ENCODE data around the gene SNRNP40.

GRCh38 chr1:31308036-31308435 lies 11.4 kb upstream of the SNRNP40 start:
- TF ChIP-seq RAD21 (CRISPR knock-in tag; IDR thresholded peaks at IDR 0.05) (no peak), DRAP1 (CRISPR knock-in tag; IDR thresholded peaks at IDR 0.05) (no peak), CTCF (CRISPR knock-in tag; IDR thresholded peaks at IDR 0.05) (no peak), PRMT3 (CRISPR knock-in tag; IDR thresholded peaks at IDR 0.05; ENCODE audit: borderline replicate concordance, low read depth) (no peak), MTA3 (CRISPR knock-in tag; IDR thresholded peaks at IDR 0.05) (no peak), ZNF576 (CRISPR knock-in tag; IDR thresholded peaks at IDR 0.05) (no peak), TAF1 (CRISPR knock-in tag; IDR thresholded peaks at IDR 0.05) (no peak), CHD2 (IDR thresholded peaks at IDR 0.05; ENCODE audit: low read depth, low read length) (no peak), NONO (IDR thresholded peaks at IDR 0.05) (no peak), NONO (CRISPR knock-in tag; conservative IDR thresholded peaks at IDR 0.05) (no peak), RFX5 (IDR thresholded peaks at IDR 0.05; ENCODE audit: low read depth, low read length) (no peak), FOXM1 (CRISPR knock-in tag; IDR thresholded peaks at IDR 0.05) (no peak)
- TF ChIP-seq, protein P1, sequence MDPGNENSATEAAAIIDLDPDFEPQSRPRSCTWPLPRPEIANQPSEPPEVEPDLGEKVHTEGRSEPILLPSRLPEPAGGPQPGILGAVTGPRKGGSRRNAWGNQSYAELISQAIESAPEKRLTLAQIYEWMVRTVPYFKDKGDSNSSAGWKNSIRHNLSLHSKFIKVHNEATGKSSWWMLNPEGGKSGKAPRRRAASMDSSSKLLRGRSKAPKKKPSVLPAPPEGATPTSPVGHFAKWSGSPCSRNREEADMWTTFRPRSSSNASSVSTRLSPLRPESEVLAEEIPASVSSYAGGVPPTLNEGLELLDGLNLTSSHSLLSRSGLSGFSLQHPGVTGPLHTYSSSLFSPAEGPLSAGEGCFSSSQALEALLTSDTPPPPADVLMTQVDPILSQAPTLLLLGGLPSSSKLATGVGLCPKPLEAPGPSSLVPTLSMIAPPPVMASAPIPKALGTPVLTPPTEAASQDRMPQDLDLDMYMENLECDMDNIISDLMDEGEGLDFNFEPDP (CRISPR knock-in tag; conservative IDR thresholded peaks at IDR 0.05), result no peak

Data from HepG2 (cell line).